CD4-positive, alpha-beta T cell treated with Interleukin-15 for 1 hour (primary cell): ENCODE data around the gene KRTAP5-6.

ENCODE experiments used
- DNase-seq: peaks from one replicate; pipeline ENCODE4 v3.0.0-alpha.2; 2020

KRTAP5-6 gene

GRCh38 chr11:1705126-1706052 is 8.4 kb downstream of the KRTAP5-6 start:
- no peak for DNase-seq

- DNase-seq = no peak
These were observed 9.8 kb downstream of the KRTAP5-6 start for GRCh38 chr11:1706634-1707400.

GRCh38 chr11:1707751-1708150 is 10.8 kb downstream of the KRTAP5-6 start:
- no peak for DNase-seq

- no peak for DNase-seq
These were observed 11.7 kb downstream of the KRTAP5-6 start for GRCh38 chr11:1708716-1709115.

- no peak for DNase-seq
These were observed 18.2 kb downstream of the KRTAP5-6 start for GRCh38 chr11:1714908-1715885.

- DNase-seq = no peak
These were observed 20.8 kb downstream of the KRTAP5-6 start for GRCh38 chr11:1717745-1718144.

GRCh38 chr11:1718326-1718725 is 21.3 kb downstream of the KRTAP5-6 start:
- no peak for DNase-seq

GRCh38 chr11:1719781-1720180 is 22.8 kb downstream of the KRTAP5-6 start:
- no peak for DNase-seq

- DNase-seq = no peak
These were observed 30.2 kb downstream of the KRTAP5-6 start for GRCh38 chr11:1727096-1727690.

- no peak for DNase-seq
These were observed 30.9 kb downstream of the KRTAP5-6 start for GRCh38 chr11:1727861-1728260.

GRCh38 chr11:1728301-1728700 is 31.3 kb downstream of the KRTAP5-6 start:
- DNase-seq = no peak

GRCh38 chr11:1728931-1729691 is 32.1 kb downstream of the KRTAP5-6 start:
- DNase-seq = no peak

GRCh38 chr11:1729692-1730011 is 32.7 kb downstream of the KRTAP5-6 start:
- DNase-seq = no peak

GRCh38 chr11:1730059-1730629 is 33.1 kb downstream of the KRTAP5-6 start:
- DNase-seq = no peak

- DNase-seq = no peak
These were observed 34.6 kb downstream of the KRTAP5-6 start for GRCh38 chr11:1731451-1732059.

GRCh38 chr11:1732418-1733008 is 35.5 kb downstream of the KRTAP5-6 start:
- DNase-seq = no peak

- no peak for DNase-seq
These were observed 36.2 kb downstream of the KRTAP5-6 start for GRCh38 chr11:1733009-1733715.

- DNase-seq = no peak
These were observed 37.0 kb downstream of the KRTAP5-6 start for GRCh38 chr11:1733716-1734640.

GRCh38 chr11:1734641-1735081 is 37.7 kb downstream of the KRTAP5-6 start:
- no peak for DNase-seq
